Heart left ventricle (tissue), 13 donors: ENCODE results near the gene KDSR.

Experiments
- POLR2A ChIP-seq, 2 donors: fragments of 450-650 bp; IDR thresholded peaks; one replicate each; pipeline ENCODE4 v1.6.1; 2017; ENCODE audit warnings: antibody characterized with exemption in 2 of 2, mild to moderate bottlenecking in 2 of 2, moderate library complexity in 2 of 2
- TF ChIP-seq, protein P1 (sequence below), 12 donors: fragments of 200-600 bp; sonication (generic) in 4 of 12; IDR thresholded peaks; one replicate each; pipeline versions ENCODE4 v1.5.0 to v1.8.0; 2018 to 2022; ENCODE audit warnings: antibody characterized with exemption in 12 of 12, mild to moderate bottlenecking in 5 of 12
- donor health status: ischemic (EF 13 %, LVEDD 7.1; RV severe dilation, severe dysfunction).
- donor health status: DM: no; HTN: yes; CAD: no.
- donor health status: DM: no; HTN: no; CAD: no.
- donor health status: ischemic (EF 25% LVEDD 6.9; RV normal size, moderate dysfunction).
- donor health status: ischemic (EF 25% LVEDD 5.7; RV mildly dilated, moderate dysfunction).
- donor health status: ischemic (EF 35%, LVEDD 5.7; RV mildly dilated, moderate dysfunction).
- donor health status: nonischemic (EF 11% LVEDD 7.7; RV severe dilation, severe dysfunction).
- donor health status: DM: yes; HTN: yes; CAD: no.
- donor health status: PGD.
- donor health status: ischemic (EF 29% LVEDD 5.4; RV normal size, mild dysfunction).
- donor health status: nonischemic (EF 23%, LVEDD 6.1; RV moderate dilation, normal function).

DNA sequence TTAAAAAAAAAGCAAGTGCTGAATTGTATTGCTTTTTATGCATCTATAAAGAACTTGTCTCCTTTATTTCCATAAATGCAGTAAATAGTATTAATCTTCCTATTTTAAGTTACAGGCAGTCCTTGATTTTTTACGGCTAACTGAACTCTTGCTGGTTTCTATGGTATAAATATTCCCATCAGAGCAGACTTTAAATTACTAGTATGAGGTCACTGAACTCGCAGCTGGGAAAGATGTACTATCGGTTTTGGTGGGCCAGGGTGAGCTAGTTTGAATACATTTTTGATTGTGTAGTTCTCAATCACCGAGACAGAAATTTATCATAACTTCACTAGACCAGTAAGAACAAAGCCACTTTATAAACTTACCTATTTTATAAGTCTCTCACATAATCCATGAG lies 20.9 kb upstream of the KDSR start:
- TF ChIP-seq, protein P1, sequence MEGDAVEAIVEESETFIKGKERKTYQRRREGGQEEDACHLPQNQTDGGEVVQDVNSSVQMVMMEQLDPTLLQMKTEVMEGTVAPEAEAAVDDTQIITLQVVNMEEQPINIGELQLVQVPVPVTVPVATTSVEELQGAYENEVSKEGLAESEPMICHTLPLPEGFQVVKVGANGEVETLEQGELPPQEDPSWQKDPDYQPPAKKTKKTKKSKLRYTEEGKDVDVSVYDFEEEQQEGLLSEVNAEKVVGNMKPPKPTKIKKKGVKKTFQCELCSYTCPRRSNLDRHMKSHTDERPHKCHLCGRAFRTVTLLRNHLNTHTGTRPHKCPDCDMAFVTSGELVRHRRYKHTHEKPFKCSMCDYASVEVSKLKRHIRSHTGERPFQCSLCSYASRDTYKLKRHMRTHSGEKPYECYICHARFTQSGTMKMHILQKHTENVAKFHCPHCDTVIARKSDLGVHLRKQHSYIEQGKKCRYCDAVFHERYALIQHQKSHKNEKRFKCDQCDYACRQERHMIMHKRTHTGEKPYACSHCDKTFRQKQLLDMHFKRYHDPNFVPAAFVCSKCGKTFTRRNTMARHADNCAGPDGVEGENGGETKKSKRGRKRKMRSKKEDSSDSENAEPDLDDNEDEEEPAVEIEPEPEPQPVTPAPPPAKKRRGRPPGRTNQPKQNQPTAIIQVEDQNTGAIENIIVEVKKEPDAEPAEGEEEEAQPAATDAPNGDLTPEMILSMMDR (IDR thresholded peaks at IDR 0.05) = no peak
- TF ChIP-seq POLR2A (IDR thresholded peaks at IDR 0.05) = no peak
